LNCaP clone FGC (cell line): ENCODE measurements around the gene SULT4A1.

Experiments used
- DNase-seq: peaks from one replicate; pipeline ENCODE4 v3.0.0-alpha.2; 2011; ENCODE audit warnings: low read depth
- H3K4me3 ChIP-seq: 2 replicates; pipeline ENCODE4 v1.5.1; 2011; ENCODE audit warnings: mild to moderate bottlenecking, low read depth, low read length, control low read depth
- CTCF ChIP-seq: IDR thresholded peaks from 2 replicates; pipeline ENCODE4 v1.5.1; 2012; ENCODE audit warnings: mild to moderate bottlenecking; ENCODE audit not compliant: control insufficient read depth, insufficient read depth; ENCODE audit errors: extremely low read depth

SULT4A1 gene

GRCh38 chr22:43777286-43777685 lies 85.0 kb downstream of the SULT4A1 start:
- H3K4me3 ChIP-seq = no peak overlapping the region
- TF ChIP-seq CTCF = no peak
- no peak for DNase-seq

GRCh38 chr22:43776081-43776670 lies 86.1 kb downstream of the SULT4A1 start:
- TF ChIP-seq CTCF = no peak
- H3K4me3 ChIP-seq = no peak overlapping the region
- no peak for DNase-seq
